ENCODE measurements around the gene NUFIP1. TPM values are rescaled to one million over a fixed set of nuclear protein-coding genes. Genes with fewer than 3 reads are reported as not detected.

Gene NUFIP1
- total RNA-seq (1 to 10 TPM in 1 of 2 donors, under 1 TPM in 1; 0.92 to 1.9 TPM), polyA plus RNA-seq (1 to 10 TPM; 1.5 to 2.0 TPM)

DNA sequence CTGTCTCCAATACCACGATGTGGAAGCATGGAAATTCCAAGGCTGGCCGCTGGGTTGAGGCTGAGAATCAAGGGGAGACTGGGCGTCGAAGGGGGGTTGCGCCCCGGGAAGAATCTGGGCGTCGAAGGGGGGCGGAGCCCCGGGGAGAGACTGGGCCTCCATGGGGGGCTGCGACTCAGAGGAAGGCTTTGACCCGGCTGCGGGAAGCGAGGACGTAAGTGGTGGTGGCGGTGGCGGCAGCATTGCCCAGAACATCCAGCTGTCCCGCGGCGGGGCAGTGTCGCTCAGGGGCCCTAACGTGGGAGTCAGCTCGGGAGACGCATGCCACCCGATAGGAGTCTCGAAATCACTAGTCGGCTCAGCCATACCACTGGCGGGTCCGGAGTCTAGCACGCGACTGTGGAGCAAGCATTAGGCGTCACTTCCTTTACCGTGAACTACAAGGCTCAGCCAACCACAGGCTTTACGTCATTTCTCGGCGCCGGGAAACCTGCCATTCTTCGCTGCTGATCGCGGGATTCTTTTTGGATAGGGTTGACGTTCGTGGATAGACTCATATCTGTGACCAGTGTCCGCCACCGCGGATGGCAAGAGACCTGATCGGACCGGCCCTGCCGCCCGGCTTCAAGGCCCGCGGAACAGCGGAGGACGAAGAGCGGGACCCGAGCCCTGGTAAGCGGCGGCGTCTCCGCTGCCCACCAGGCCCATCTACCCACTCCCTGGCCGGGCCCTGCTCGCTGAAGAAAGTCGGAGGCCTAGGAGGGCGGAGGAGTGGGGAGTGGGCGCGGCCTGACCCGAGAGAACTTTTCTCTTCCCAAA is at the start of gene NUFIP1, which contains the start of gene GPALPP1:
TSS of gene NUFIP1 (minus strand) at position 401 of the 819 bp plus-strand sequence. CDS start at position 366, 35 bp downstream.
TSS of gene GPALPP1 (plus strand) at position 468 of the 819 bp plus-strand sequence. CDS start at position 585, 117 bp downstream.
- under 1% methylated on average over 66 of the region's 66 CpGs for WGBS
- H3K4me3 ChIP-seq (ENCODE audit: low read depth in 1 of 3, low read length in 3 of 3) = peak within 1 kb of the TSS; percentile 86 to 99 (median 98)
- peak within 1 kb of the TSS; percentile 77 to 89 for H3K9ac ChIP-seq (ENCODE audit: low read depth in 1 of 2, low read length in 2 of 2)
- H3K9me3 ChIP-seq (ENCODE audit: control insufficient read depth in 4 of 4, low read length in 3 of 4) = no peaks in the 10 kb centered on the region
- TF ChIP-seq, protein P1, sequence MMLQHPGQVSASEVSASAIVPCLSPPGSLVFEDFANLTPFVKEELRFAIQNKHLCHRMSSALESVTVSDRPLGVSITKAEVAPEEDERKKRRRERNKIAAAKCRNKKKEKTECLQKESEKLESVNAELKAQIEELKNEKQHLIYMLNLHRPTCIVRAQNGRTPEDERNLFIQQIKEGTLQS (IDR thresholded peaks at IDR 0.05) = no peak
- TF ChIP-seq FOXA2 (IDR thresholded peaks at IDR 0.05) (no peak), HNF4A (conservative IDR thresholded peaks at IDR 0.05) (peak; percentile 85 to 86), YY1 (IDR thresholded peaks at IDR 0.05) (peak; percentile 89), TAF1 (conservative IDR thresholded peaks at IDR 0.05) (no peak), SP1 (IDR thresholded peaks at IDR 0.05) (peak; percentile 44), RXRA (IDR thresholded peaks at IDR 0.05) (no peak), FOXA1 (IDR thresholded peaks at IDR 0.05) (no peak), GABPA (IDR thresholded peaks at IDR 0.05 in 1 of 2, conservative IDR thresholded peaks at IDR 0.05 in 1 of 2) (peak; percentile 67 to 93), JUND (IDR thresholded peaks at IDR 0.05) (no peak), HNF4G (IDR thresholded peaks at IDR 0.05) (no peak), NR2F2 (IDR thresholded peaks at IDR 0.05) (no peak), EGR1 (IDR thresholded peaks at IDR 0.05; ENCODE audit: low read depth in 2 of 2) (peak in 1 of 2 donors; percentile 31)
- TF ChIP-seq, protein P2, sequence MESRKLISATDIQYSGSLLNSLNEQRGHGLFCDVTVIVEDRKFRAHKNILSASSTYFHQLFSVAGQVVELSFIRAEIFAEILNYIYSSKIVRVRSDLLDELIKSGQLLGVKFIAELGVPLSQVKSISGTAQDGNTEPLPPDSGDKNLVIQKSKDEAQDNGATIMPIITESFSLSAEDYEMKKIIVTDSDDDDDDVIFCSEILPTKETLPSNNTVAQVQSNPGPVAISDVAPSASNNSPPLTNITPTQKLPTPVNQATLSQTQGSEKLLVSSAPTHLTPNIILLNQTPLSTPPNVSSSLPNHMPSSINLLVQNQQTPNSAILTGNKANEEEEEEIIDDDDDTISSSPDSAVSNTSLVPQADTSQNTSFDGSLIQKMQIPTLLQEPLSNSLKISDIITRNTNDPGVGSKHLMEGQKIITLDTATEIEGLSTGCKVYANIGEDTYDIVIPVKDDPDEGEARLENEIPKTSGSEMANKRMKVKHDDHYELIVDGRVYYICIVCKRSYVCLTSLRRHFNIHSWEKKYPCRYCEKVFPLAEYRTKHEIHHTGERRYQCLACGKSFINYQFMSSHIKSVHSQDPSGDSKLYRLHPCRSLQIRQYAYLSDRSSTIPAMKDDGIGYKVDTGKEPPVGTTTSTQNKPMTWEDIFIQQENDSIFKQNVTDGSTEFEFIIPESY (IDR thresholded peaks at IDR 0.05) = peak; percentile 65
- TF ChIP-seq, protein P3, sequence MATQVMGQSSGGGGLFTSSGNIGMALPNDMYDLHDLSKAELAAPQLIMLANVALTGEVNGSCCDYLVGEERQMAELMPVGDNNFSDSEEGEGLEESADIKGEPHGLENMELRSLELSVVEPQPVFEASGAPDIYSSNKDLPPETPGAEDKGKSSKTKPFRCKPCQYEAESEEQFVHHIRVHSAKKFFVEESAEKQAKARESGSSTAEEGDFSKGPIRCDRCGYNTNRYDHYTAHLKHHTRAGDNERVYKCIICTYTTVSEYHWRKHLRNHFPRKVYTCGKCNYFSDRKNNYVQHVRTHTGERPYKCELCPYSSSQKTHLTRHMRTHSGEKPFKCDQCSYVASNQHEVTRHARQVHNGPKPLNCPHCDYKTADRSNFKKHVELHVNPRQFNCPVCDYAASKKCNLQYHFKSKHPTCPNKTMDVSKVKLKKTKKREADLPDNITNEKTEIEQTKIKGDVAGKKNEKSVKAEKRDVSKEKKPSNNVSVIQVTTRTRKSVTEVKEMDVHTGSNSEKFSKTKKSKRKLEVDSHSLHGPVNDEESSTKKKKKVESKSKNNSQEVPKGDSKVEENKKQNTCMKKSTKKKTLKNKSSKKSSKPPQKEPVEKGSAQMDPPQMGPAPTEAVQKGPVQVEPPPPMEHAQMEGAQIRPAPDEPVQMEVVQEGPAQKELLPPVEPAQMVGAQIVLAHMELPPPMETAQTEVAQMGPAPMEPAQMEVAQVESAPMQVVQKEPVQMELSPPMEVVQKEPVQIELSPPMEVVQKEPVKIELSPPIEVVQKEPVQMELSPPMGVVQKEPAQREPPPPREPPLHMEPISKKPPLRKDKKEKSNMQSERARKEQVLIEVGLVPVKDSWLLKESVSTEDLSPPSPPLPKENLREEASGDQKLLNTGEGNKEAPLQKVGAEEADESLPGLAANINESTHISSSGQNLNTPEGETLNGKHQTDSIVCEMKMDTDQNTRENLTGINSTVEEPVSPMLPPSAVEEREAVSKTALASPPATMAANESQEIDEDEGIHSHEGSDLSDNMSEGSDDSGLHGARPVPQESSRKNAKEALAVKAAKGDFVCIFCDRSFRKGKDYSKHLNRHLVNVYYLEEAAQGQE (IDR thresholded peaks at IDR 0.05) = peak; percentile 13
- TF ChIP-seq, protein P4, sequence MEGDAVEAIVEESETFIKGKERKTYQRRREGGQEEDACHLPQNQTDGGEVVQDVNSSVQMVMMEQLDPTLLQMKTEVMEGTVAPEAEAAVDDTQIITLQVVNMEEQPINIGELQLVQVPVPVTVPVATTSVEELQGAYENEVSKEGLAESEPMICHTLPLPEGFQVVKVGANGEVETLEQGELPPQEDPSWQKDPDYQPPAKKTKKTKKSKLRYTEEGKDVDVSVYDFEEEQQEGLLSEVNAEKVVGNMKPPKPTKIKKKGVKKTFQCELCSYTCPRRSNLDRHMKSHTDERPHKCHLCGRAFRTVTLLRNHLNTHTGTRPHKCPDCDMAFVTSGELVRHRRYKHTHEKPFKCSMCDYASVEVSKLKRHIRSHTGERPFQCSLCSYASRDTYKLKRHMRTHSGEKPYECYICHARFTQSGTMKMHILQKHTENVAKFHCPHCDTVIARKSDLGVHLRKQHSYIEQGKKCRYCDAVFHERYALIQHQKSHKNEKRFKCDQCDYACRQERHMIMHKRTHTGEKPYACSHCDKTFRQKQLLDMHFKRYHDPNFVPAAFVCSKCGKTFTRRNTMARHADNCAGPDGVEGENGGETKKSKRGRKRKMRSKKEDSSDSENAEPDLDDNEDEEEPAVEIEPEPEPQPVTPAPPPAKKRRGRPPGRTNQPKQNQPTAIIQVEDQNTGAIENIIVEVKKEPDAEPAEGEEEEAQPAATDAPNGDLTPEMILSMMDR (IDR thresholded peaks at IDR 0.05; ENCODE audit: low read depth, low read length, missing input control) = no peak
- TF ChIP-seq, protein P5, sequence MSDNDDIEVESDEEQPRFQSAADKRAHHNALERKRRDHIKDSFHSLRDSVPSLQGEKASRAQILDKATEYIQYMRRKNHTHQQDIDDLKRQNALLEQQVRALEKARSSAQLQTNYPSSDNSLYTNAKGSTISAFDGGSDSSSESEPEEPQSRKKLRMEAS (IDR thresholded peaks at IDR 0.05) = peak; percentile 98
- DNase-seq (ENCODE audit: low spot score) = peak; percentile 88
- H3K27me3 ChIP-seq (ENCODE audit: control insufficient read depth in 4 of 4, insufficient read depth in 4 of 4, low read length in 3 of 4) = no peaks in the 10 kb centered on the region
- peaks cover 0 to 6% (median 0%) of the 10 kb centered on the region in 4 donors for H3K36me3 ChIP-seq (ENCODE audit: control insufficient read depth in 4 of 4, insufficient read depth in 3 of 4, low read depth in 1 of 4, low read length in 3 of 4)
- peak within 1 kb of the TSS; percentile 66 to 82 for H3K27ac ChIP-seq (ENCODE audit: low read depth in 1 of 2, low read length in 2 of 2)
- H3K4me1 ChIP-seq (ENCODE audit: control insufficient read depth in 4 of 4, insufficient read depth in 4 of 4, low read length in 3 of 4) = peaks cover 6 to 26% (median 22%) of the 10 kb centered on the region in 4 donors
